GM12878 (cell line): ENCODE data around the gene LRCH4. TPM values are rescaled to one million over a fixed set of nuclear protein-coding genes. Genes with fewer than 3 reads are reported as not detected.

Experiments
- ATAC-seq: fragments of 200-7000 bp; cut with Tn5 transposase; 3 replicates; pipeline ENCODE4 v1.9.1; 2020; ENCODE audit warnings: mild to moderate bottlenecking, moderate library complexity
- BruUV-seq: library from RNA; stranded (reverse); fragments of 400-500 nt; replicated peaks from 2 replicates; lab custom pipeline; 2021; lab: Mats Ljungman, UMichigan
- CTCF ChIA-PET: fragments of 300-600 bp; sonication (Branson Sonifier 250); formaldehyde crosslinking; extraction: SDS; loops from one replicate; lab custom pipeline; 2021; ENCODE audit warnings: inconsistent platforms; lab: Yijun Ruan, JAX
- POLR2A ChIA-PET: fragments of 350-600 bp; formaldehyde crosslinking; extraction: SDS; loops from one replicate; lab custom pipeline; 2021; ENCODE audit warnings: inconsistent platforms; lab: Charles Lee
- RAD21 ChIA-PET: fragments of 300-600 bp; sonication (Branson Sonifier 250); formaldehyde crosslinking; loops from one replicate; lab custom pipeline; 2023; ENCODE audit warnings: antibody characterized with exemption; ENCODE audit not compliant: unreplicated experiment; lab: Charles Lee
- SMC1A ChIA-PET: fragments of 300-600 bp; sonication (Branson Sonifier 250); formaldehyde crosslinking; loops from one replicate; lab custom pipeline; 2023; ENCODE audit not compliant: unreplicated experiment, uncharacterized antibody; lab: Charles Lee
- DNase-seq: peaks from one replicate; pipeline ENCODE4 v3.0.0-alpha.2; 2011; ENCODE audit warnings: low read depth, low spot score
- FAIRE-seq: peaks from 3 replicates; lab custom pipeline; 2011; peaks lifted over from hg19 to GRCh38; lab: Jason Lieb, UNC
- H2AFZ ChIP-seq: 2 replicates; pipeline ENCODE4 v1.6.0; 2011; ENCODE audit warnings: low read depth, low read length, control low read depth; ENCODE audit not compliant: control insufficient read depth
- H3K27ac ChIP-seq: 2 replicates; pipeline ENCODE4 v1.5.1; 2011; ENCODE audit warnings: control low read depth; ENCODE audit not compliant: control insufficient read depth, insufficient read depth
- H3K27me3 ChIP-seq, 2 experiments: replicated peaks in 1 of 2; 2 replicates each; pipeline versions ENCODE4 v1.6.0 to v1.6.1; 2011; ENCODE audit warnings: low read length in 1 of 2; ENCODE audit not compliant: control insufficient read depth in 2 of 2, insufficient read depth in 2 of 2
- H3K36me3 ChIP-seq, 2 experiments: 2 replicates each; pipeline ENCODE4 v1.5.1; 2011; ENCODE audit warnings: low read length in 1 of 2; ENCODE audit not compliant: control insufficient read depth in 2 of 2, insufficient read depth in 2 of 2
- H3K4me1 ChIP-seq: 2 replicates; pipeline ENCODE4 v1.6.1; 2011; ENCODE audit warnings: mild to moderate bottlenecking, low read length, moderate library complexity, mixed read lengths; ENCODE audit not compliant: control insufficient read depth, insufficient read depth
- H3K4me2 ChIP-seq: 2 replicates; pipeline ENCODE4 v1.6.0; 2011; ENCODE audit warnings: control low read depth; ENCODE audit not compliant: control insufficient read depth, insufficient read depth
- H3K4me3 ChIP-seq: fragments of 200-600 bp; sonication (generic); 2 replicates; pipeline ENCODE4 v1.5.1; 2016
- H3K79me2 ChIP-seq: 2 replicates; pipeline ENCODE4 v1.6.0; 2011; ENCODE audit warnings: low read length; ENCODE audit not compliant: control insufficient read depth, insufficient read depth
- H3K9ac ChIP-seq: 2 replicates; pipeline ENCODE4 v1.8.0; 2011; ENCODE audit warnings: low read length, control low read depth, mixed read lengths; ENCODE audit not compliant: control insufficient read depth, insufficient read depth
- H3K9me3 ChIP-seq: replicated peaks from 3 replicates; pipeline ENCODE4 v1.5.1; 2011; ENCODE audit warnings: mild to moderate bottlenecking, low read length; ENCODE audit not compliant: control insufficient read depth, insufficient read depth
- H4K20me1 ChIP-seq: 2 replicates; pipeline ENCODE4 v1.6.0; 2011; ENCODE audit not compliant: control insufficient read depth, insufficient read depth
- HDGF ChIP-seq: fragments of 450-650 bp; IDR thresholded peaks from 2 replicates; pipeline ENCODE4 v1.6.1; 2016; ENCODE audit warnings: antibody characterized with exemption
- LARP7 ChIP-seq: fragments of 450-650 bp; IDR thresholded peaks from 2 replicates; pipeline ENCODE4 v1.6.1; 2017; ENCODE audit warnings: mild to moderate bottlenecking
- NR2C2 ChIP-seq: IDR thresholded peaks from 2 replicates; pipeline ENCODE4 v1.6.1; 2011; ENCODE audit warnings: borderline replicate concordance, low read depth; ENCODE audit not compliant: control insufficient read depth, insufficient read length
- PAX8 ChIP-seq: fragments of 450-650 bp; IDR thresholded peaks from 2 replicates; pipeline ENCODE4 v1.6.1; 2017; ENCODE audit warnings: mild to moderate bottlenecking, moderate library complexity
- RCOR1 ChIP-seq: conservative IDR thresholded peaks from 2 replicates; pipeline ENCODE4 v1.6.1; 2012; ENCODE audit warnings: low read depth, low read length, improper control_type of control experiment
- SIX5 ChIP-seq: IDR thresholded peaks from 2 replicates; pipeline ENCODE4 v1.6.1; 2011; ENCODE audit warnings: mild to moderate bottlenecking, low read depth, low read length, moderate library complexity; ENCODE audit not compliant: severe bottlenecking
- YY1 ChIP-seq: IDR thresholded peaks from 2 replicates; pipeline ENCODE4 v1.6.1; 2011; ENCODE audit warnings: low read depth, mild to moderate bottlenecking, low read length
- WGBS: methylation state at CpG from one replicate; pipeline ENCODE4 v1.1.6; 2016; ENCODE audit warnings: low lambda C conversion rate; ENCODE audit not compliant: insufficient replicate concordance, insufficient coverage; ENCODE audit errors: missing lambda C conversion rate; 5-methylcytosine and 5-hydroxymethylcytosine counted together
- in situ Hi-C: fragments of 300-500 bp; cut with MboI; formaldehyde crosslinking; loops from 9 replicates; pipeline ENCODE4 v1.14.3; 2018; ENCODE audit warnings: mixed read lengths
- intact Hi-C: fragments of 100-400 bp; cut with micrococcal nuclease; formaldehyde crosslinking; loops from one replicate; pipeline ENCODE4 v1.14.2; 2022; ENCODE audit not compliant: unreplicated experiment
- polyA plus RNA-seq, 11 experiments: library from polyadenylated mRNA; depleted of rRNA in 4 of 11; unstranded in 6 of 11; stranded (reverse) in 5 of 11; fragments of >200 nt; fragmentation: Nextera tagmentation in 4 of 11; fragmentation: Illumina TruSeq in 1 of 11; extraction: Ambion mirVana in 4 of 11; extraction: Trizol in 1 of 11; gene quantifications; 1 replicate in 1 of 11; 2 replicates in 10 of 11; pipeline versions ENCODE4 v1.2.1 to v1.2.3, GENCODE V29; 2011 to 2016; ENCODE audit warnings: inconsistent platforms in 2 of 11, missing spikeins in 2 of 11, low read depth in 1 of 11
- total RNA-seq, 4 experiments: library from RNA; depleted of rRNA in 3 of 4; stranded (reverse); fragments of >200 nt in 3 of 4; fragmentation: Illumina TruSeq in 1 of 4; extraction: Trizol in 1 of 4; gene quantifications; 2 replicates each; pipeline versions ENCODE4 v1.2.1 to v1.2.3, GENCODE V29; 2013 to 2021
- TF ChIP-seq, protein P1 (sequence below): fragments of 450-650 bp; IDR thresholded peaks from 2 replicates; pipeline ENCODE4 v1.6.1; 2018; ENCODE audit warnings: mild to moderate bottlenecking, low read depth, moderate library complexity; ENCODE audit not compliant: partially characterized antibody
- TF ChIP-seq, protein P2 (sequence below): fragments of 450-650 bp; IDR thresholded peaks from 2 replicates; pipeline ENCODE4 v1.6.1; 2016; ENCODE audit warnings: mild to moderate bottlenecking
- TF ChIP-seq, protein P3 (sequence below): IDR thresholded peaks from 2 replicates; pipeline ENCODE4 v1.6.1; 2011; ENCODE audit warnings: low read depth, mild to moderate bottlenecking, low read length, moderate library complexity, borderline replicate concordance; ENCODE audit errors: extremely low read depth

LRCH4 gene
- total and polyA plus RNA-seq, 10 of the 15 experiments (the other 5 are each of a cell fraction or from before 2014, with no cell fraction given), result 0.58 to 96.7 (median 28.4) TPM

- peaks cover 29% of the 10 kb centered on the region for H3K79me2 ChIP-seq
- no peak overlapping the region for H3K4me2 ChIP-seq
- CTCF ChIA-PET, result interaction anchor here (11.6 kb wide), 1 partner anchor 17 kb away, joined by 190 read pairs; no protein-coding TSS in a partner anchor
- RAD21 ChIA-PET, result no interaction called here
- 89% methylated on average over 11 of the region's 11 CpGs for WGBS
- in situ Hi-C loops, result no loop called here
- SMC1A ChIA-PET, result no interaction called here
- H3K27me3 ChIP-seq, result no peaks in the 10 kb centered on the region
- no peak overlapping the region for H3K9ac ChIP-seq
- H3K4me3 ChIP-seq, result no peak overlapping the region
- no peaks in the 10 kb centered on the region for H3K9me3 ChIP-seq
- no peak for ATAC-seq
- H3K4me1 ChIP-seq, result peaks cover 21% of the 10 kb centered on the region
- H2AFZ ChIP-seq, result no peak overlapping the region
- peaks cover 11 to 14% of the 10 kb centered on the region in 2 experiments for H3K36me3 ChIP-seq
- no peak for TF ChIP-seq RCOR1
- TF ChIP-seq HDGF, result peak; percentile 80; the same call in 1 of the 2 replicates
- no peak for TF ChIP-seq YY1
- TF ChIP-seq, protein P1, sequence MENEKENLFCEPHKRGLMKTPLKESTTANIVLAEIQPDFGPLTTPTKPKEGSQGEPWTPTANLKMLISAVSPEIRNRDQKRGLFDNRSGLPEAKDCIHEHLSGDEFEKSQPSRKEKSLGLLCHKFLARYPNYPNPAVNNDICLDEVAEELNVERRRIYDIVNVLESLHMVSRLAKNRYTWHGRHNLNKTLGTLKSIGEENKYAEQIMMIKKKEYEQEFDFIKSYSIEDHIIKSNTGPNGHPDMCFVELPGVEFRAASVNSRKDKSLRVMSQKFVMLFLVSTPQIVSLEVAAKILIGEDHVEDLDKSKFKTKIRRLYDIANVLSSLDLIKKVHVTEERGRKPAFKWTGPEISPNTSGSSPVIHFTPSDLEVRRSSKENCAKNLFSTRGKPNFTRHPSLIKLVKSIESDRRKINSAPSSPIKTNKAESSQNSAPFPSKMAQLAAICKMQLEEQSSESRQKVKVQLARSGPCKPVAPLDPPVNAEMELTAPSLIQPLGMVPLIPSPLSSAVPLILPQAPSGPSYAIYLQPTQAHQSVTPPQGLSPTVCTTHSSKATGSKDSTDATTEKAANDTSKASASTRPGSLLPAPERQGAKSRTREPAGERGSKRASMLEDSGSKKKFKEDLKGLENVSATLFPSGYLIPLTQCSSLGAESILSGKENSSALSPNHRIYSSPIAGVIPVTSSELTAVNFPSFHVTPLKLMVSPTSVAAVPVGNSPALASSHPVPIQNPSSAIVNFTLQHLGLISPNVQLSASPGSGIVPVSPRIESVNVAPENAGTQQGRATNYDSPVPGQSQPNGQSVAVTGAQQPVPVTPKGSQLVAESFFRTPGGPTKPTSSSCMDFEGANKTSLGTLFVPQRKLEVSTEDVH, result no peak
- TF ChIP-seq, protein P2, sequence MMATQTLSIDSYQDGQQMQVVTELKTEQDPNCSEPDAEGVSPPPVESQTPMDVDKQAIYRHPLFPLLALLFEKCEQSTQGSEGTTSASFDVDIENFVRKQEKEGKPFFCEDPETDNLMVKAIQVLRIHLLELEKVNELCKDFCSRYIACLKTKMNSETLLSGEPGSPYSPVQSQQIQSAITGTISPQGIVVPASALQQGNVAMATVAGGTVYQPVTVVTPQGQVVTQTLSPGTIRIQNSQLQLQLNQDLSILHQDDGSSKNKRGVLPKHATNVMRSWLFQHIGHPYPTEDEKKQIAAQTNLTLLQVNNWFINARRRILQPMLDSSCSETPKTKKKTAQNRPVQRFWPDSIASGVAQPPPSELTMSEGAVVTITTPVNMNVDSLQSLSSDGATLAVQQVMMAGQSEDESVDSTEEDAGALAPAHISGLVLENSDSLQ, result no peak
- TF ChIP-seq, protein P3, sequence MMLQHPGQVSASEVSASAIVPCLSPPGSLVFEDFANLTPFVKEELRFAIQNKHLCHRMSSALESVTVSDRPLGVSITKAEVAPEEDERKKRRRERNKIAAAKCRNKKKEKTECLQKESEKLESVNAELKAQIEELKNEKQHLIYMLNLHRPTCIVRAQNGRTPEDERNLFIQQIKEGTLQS, result no peak
- TF ChIP-seq PAX8, result no peak
- TF ChIP-seq SIX5, result no peak
- peak; percentile 62 for TF ChIP-seq NR2C2
- no peak for TF ChIP-seq LARP7
- TF ChIP-seq, all 136 proteins: peak for 2
- DNase-seq (no peak), FAIRE-seq (peak; percentile 70)
- Histone ChIP-seq H4K20me1 (no peaks in the 10 kb centered on the region), H3K27ac (no peak overlapping the region)
- intact Hi-C loops, result no loop called here
- no TSS peak for BruUV-seq
- POLR2A ChIA-PET, result no interaction called here
Measured at GRCh38 chr7:100580466-100581283, 5.3 kb downstream of the LRCH4 start.
